MM.1S (cell line): ENCODE measurements around the gene KIZ.

Experiments
- DNase-seq: peaks from one replicate; pipeline ENCODE4 v3.0.0-alpha.2; 2015
- H2AFZ ChIP-seq: fragments of 300-600 bp; sonication (generic); 2 replicates; pipeline ENCODE4 v1.6.0; 2016; ENCODE audit warnings: antibody characterized with exemption, low read length
- H3F3A ChIP-seq: fragments of 300-600 bp; sonication (generic); 2 replicates; pipeline ENCODE4 v1.6.1; 2016; ENCODE audit warnings: mild to moderate bottlenecking, antibody characterized with exemption, low read length, moderate library complexity, mixed read lengths; ENCODE audit not compliant: insufficient read depth
- H3K27ac ChIP-seq: fragments of 300-600 bp; sonication (generic); 2 replicates; pipeline ENCODE4 v1.5.1; 2016; ENCODE audit warnings: mild to moderate bottlenecking, low read length
- H3K27me3 ChIP-seq: fragments of 300-600 bp; sonication (generic); replicated peaks from 2 replicates; pipeline ENCODE4 v1.6.0; 2016; ENCODE audit warnings: low read length; ENCODE audit not compliant: insufficient read depth
- H3K36me3 ChIP-seq: fragments of 300-600 bp; sonication (generic); replicated peaks from 2 replicates; pipeline ENCODE4 v1.6.1; 2016; ENCODE audit warnings: mild to moderate bottlenecking, low read length, mixed read lengths; ENCODE audit not compliant: insufficient read depth
- H3K4me1 ChIP-seq: fragments of 300-600 bp; sonication (generic); 2 replicates; pipeline ENCODE4 v1.6.1; 2016; ENCODE audit warnings: low read length, mixed read lengths
- H3K4me2 ChIP-seq: fragments of 300-600 bp; sonication (generic); 2 replicates; pipeline ENCODE4 v1.6.0; 2016; ENCODE audit warnings: low read depth, low read length
- H3K4me3 ChIP-seq: fragments of 300-600 bp; sonication (generic); 2 replicates; pipeline ENCODE4 v1.5.1; 2016; ENCODE audit warnings: low read length, mixed read lengths
- H3K79me2 ChIP-seq: fragments of 300-600 bp; sonication (generic); 2 replicates; pipeline ENCODE4 v1.6.1; 2016; ENCODE audit warnings: mixed run types, low read length, mixed read lengths
- H3K9ac ChIP-seq: fragments of 300-600 bp; sonication (generic); 2 replicates; pipeline ENCODE4 v1.6.1; 2016; ENCODE audit warnings: low read length, mixed read lengths
- H3K9me2 ChIP-seq: fragments of 300-600 bp; sonication (generic); replicated peaks from 2 replicates; pipeline ENCODE4 v1.6.1; 2016; ENCODE audit warnings: mild to moderate bottlenecking, low read length, mixed read lengths; ENCODE audit not compliant: insufficient read depth
- H3K9me3 ChIP-seq: fragments of 300-600 bp; sonication (generic); replicated peaks from 2 replicates; pipeline ENCODE4 v1.6.1; 2016; ENCODE audit warnings: mild to moderate bottlenecking, low read length, mixed read lengths; ENCODE audit not compliant: insufficient read depth
- H4K20me1 ChIP-seq: fragments of 300-600 bp; sonication (generic); 2 replicates; pipeline ENCODE4 v1.6.1; 2016; ENCODE audit warnings: mild to moderate bottlenecking, low read length, moderate library complexity, mixed read lengths; ENCODE audit not compliant: insufficient read depth
- EZH2 ChIP-seq: fragments of 300-600 bp; sonication (generic); optimal IDR thresholded peaks from 2 replicates; pipeline ENCODE3; 2017; ENCODE audit warnings: low read depth, mild to moderate bottlenecking, antibody characterized with exemption, low read length, mixed read lengths
- EZH2phosphoT487 ChIP-seq: fragments of 300-600 bp; sonication (generic); IDR thresholded peaks from 2 replicates; pipeline ENCODE4 v1.6.1; 2018; ENCODE audit warnings: antibody characterized with exemption, low read length
- TF ChIP-seq, protein P1 (sequence below): fragments of 300-600 bp; sonication (generic); IDR thresholded peaks from 2 replicates; pipeline ENCODE4 v1.5.1; 2016; ENCODE audit warnings: antibody characterized with exemption, low read length, mixed read lengths

KIZ gene

DNA sequence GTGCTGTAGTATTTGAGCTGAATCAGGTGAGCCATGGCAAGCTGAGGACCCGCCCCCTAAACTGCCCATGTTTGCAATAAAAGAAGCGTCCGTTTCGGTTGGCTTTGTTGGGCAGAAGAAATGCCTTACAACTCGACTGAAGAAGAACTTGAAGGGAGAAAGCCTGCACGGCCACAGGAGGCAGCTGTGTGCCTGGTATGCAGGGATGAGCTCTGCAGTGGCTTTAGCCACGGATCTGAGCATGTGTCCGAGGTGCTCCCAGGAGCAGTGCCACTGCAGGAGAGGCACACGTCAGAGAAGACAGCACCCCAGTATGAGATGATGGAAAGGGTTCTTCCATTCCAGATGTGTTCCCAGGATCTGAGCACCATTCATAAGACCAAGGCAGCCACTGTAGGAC, 23.5 kb downstream of the KIZ start:
- Histone ChIP-seq H2AFZ (no peak overlapping the region), H3K9ac (no peak overlapping the region), H3K27me3 (no peaks in the 10 kb centered on the region), H3K27ac (no peak overlapping the region), H3K4me1 (no peaks in the 10 kb centered on the region), H3K9me3 (no peaks in the 10 kb centered on the region), H4K20me1 (no peaks in the 10 kb centered on the region), H3K79me2 (no peaks in the 10 kb centered on the region), H3K4me2 (no peak overlapping the region), H3K4me3 (no peak overlapping the region), H3F3A (no peaks in the 10 kb centered on the region), H3K36me3 (no peaks in the 10 kb centered on the region), H3K9me2 (no peaks in the 10 kb centered on the region)
- no peak for TF ChIP-seq EZH2phosphoT487
- TF ChIP-seq EZH2 = no peak
- TF ChIP-seq, protein P1, sequence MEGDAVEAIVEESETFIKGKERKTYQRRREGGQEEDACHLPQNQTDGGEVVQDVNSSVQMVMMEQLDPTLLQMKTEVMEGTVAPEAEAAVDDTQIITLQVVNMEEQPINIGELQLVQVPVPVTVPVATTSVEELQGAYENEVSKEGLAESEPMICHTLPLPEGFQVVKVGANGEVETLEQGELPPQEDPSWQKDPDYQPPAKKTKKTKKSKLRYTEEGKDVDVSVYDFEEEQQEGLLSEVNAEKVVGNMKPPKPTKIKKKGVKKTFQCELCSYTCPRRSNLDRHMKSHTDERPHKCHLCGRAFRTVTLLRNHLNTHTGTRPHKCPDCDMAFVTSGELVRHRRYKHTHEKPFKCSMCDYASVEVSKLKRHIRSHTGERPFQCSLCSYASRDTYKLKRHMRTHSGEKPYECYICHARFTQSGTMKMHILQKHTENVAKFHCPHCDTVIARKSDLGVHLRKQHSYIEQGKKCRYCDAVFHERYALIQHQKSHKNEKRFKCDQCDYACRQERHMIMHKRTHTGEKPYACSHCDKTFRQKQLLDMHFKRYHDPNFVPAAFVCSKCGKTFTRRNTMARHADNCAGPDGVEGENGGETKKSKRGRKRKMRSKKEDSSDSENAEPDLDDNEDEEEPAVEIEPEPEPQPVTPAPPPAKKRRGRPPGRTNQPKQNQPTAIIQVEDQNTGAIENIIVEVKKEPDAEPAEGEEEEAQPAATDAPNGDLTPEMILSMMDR = no peak
- DNase-seq = no peak

DNA sequence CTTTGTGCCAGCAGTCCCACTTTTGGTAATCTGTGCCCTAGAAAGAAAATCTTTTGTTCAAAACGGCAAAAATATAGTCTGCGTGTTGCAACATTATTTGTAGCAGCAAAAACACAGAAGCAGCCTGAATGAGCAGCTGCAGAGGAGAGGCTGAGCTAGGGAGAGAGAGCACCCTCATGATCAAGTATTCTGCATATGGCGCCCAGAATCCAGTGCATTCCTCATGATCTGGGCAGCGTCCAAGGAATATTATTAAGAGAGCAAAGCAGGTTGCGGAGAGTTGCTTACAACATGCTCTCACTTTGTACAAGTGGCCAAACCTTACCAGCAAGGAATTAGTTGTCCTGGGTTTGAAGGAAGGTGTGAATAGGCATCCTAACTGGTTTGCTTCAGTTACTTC, 25.9 kb downstream of the KIZ start:
- H2AFZ ChIP-seq = no peak overlapping the region
- no peaks in the 10 kb centered on the region for H3K27me3 ChIP-seq
- H3F3A ChIP-seq = no peaks in the 10 kb centered on the region
- no peak for DNase-seq
- H3K27ac ChIP-seq = no peak overlapping the region
- H3K9me2 ChIP-seq = no peaks in the 10 kb centered on the region
- no peak overlapping the region for H3K4me3 ChIP-seq
- H3K36me3 ChIP-seq = no peaks in the 10 kb centered on the region
- no peak overlapping the region for H3K4me2 ChIP-seq
- no peaks in the 10 kb centered on the region for H4K20me1 ChIP-seq
- H3K9me3 ChIP-seq = no peaks in the 10 kb centered on the region
- no peaks in the 10 kb centered on the region for H3K4me1 ChIP-seq
- TF ChIP-seq, protein P1 = no peak
- TF ChIP-seq EZH2 = no peak
- no peak for TF ChIP-seq EZH2phosphoT487
- H3K9ac ChIP-seq = no peak overlapping the region
- no peaks in the 10 kb centered on the region for H3K79me2 ChIP-seq

DNA sequence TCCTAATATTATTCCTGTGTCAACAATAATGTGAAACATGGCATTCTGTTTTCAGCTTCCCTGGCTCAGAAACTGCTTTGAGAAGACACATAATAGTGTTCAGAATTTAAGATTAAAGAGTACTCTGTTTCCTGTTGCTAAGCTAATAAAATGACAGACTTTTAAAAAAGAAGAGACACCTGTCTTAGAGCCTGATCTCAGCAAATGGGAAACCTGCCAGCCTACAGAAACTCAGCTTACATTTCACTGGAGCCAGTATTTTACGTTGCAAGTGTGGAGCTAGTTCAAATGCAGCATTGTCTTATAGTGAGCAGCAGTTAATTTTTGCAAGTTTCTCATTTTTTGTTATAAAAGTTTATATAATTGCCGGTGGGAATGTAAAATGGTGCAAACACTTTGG, 28.8 kb downstream of the KIZ start:
- H3K4me2 ChIP-seq = no peak overlapping the region
- H3K4me3 ChIP-seq = no peak overlapping the region
- no peaks in the 10 kb centered on the region for H3F3A ChIP-seq
- H3K9ac ChIP-seq = no peak overlapping the region
- H4K20me1 ChIP-seq = no peaks in the 10 kb centered on the region
- no peaks in the 10 kb centered on the region for H3K79me2 ChIP-seq
- H2AFZ ChIP-seq = no peak overlapping the region
- no peak overlapping the region for H3K27ac ChIP-seq
- H3K9me2 ChIP-seq = no peaks in the 10 kb centered on the region
- H3K4me1 ChIP-seq = no peaks in the 10 kb centered on the region
- no peaks in the 10 kb centered on the region for H3K9me3 ChIP-seq
- TF ChIP-seq, protein P1 = no peak
- TF ChIP-seq EZH2 (no peak), EZH2phosphoT487 (no peak)
- no peak for DNase-seq
- H3K27me3 ChIP-seq = no peaks in the 10 kb centered on the region
- H3K36me3 ChIP-seq = no peaks in the 10 kb centered on the region
